HepG2 (cell line): Measurements from ENCODE around the gene ANKRD10. TPM values are rescaled to one million over a fixed set of nuclear protein-coding genes. Genes with fewer than 3 reads are reported as not detected.

Experiments
- HNF1A ChIP-seq, 2 experiments: sonication (generic) in 1 of 2; formaldehyde crosslinking in 1 of 2; IDR thresholded peaks; 2 replicates each; pipeline versions ENCODE4 v1.4.0 to v1.6.1; 2016 to 2020; ENCODE audit warnings: borderline replicate concordance in 1 of 2, low read depth in 1 of 2, mild to moderate bottlenecking in 1 of 2, missing genetic modification reagents in 1 of 2
- ZIK1 ChIP-seq: sonication (generic); formaldehyde crosslinking; IDR thresholded peaks from 2 replicates; pipeline ENCODE4 v1.5.0; 2020; ENCODE audit warnings: mild to moderate bottlenecking, low read depth, missing genetic modification reagents, borderline replicate concordance
- ZNF414 ChIP-seq: sonication (generic); formaldehyde crosslinking; IDR thresholded peaks from 2 replicates; pipeline ENCODE4 v1.5.0; 2020; ENCODE audit warnings: missing genetic modification reagents
- ZNF646 ChIP-seq: sonication (generic); formaldehyde crosslinking; IDR thresholded peaks from 2 replicates; pipeline ENCODE4 v1.9.0; 2021; ENCODE audit warnings: mild to moderate bottlenecking, missing genetic modification reagents
- polyA plus RNA-seq, 8 experiments: library from polyadenylated mRNA; depleted of rRNA in 3 of 8; stranded (reverse) in 7 of 8; unstranded in 1 of 8; fragments of >200 nt; fragmentation: Illumina TruSeq in 4 of 8; extraction: Trizol in 4 of 8; gene quantifications; 2 replicates each; pipeline versions ENCODE4 v1.2.1 to v1.2.3, GENCODE V29; 2011 to 2016; ENCODE audit warnings: low read depth in 4 of 8, missing spikeins in 1 of 8, mixed read lengths in 1 of 8; ENCODE audit not compliant: insufficient read depth in 1 of 8
- total RNA-seq, 5 experiments: library from RNA; depleted of rRNA; stranded (reverse); fragments of >200 nt; fragmentation: Illumina TruSeq; extraction: Trizol; gene quantifications; 2 replicates each; pipeline ENCODE4 v1.2.3, GENCODE V29; 2016; ENCODE audit warnings: low read depth in 1 of 5

Gene ANKRD10
- total and polyA plus RNA-seq, 2 of the 13 experiments (the other 11 are each of a cell fraction or from before 2014, with no cell fraction given): 108 to 115 TPM

- TF ChIP-seq ZNF646 (CRISPR knock-in tag) (no peak), ZNF414 (no peak), ZIK1 (CRISPR knock-in tag) (no peak), HNF1A (IDR thresholded peaks at IDR 0.05; ENCODE audit: low read depth) (no peak), HNF1A (CRISPR knock-in tag; IDR thresholded peaks at IDR 0.05; ENCODE audit: borderline replicate concordance) (no peak)
Measured at GRCh38 chr13:110841846-110842245, 73.0 kb downstream of the ANKRD10 start (continued).
